GM11168 (cell line): ENCODE data around the gene DDX51.
"Not testable (repeated sequence)": the region's sequence is repeated elsewhere in the genome, so short reads cannot be mapped to it uniquely, and the experiment has no call there.

ENCODE experiments used
- in situ Hi-C: fragments of 300-500 bp; cut with MboI; formaldehyde crosslinking; loops from one replicate; pipeline ENCODE4 v1.12.0; 2022; ENCODE audit warnings: low sequenced_read_pairs; ENCODE audit not compliant: unreplicated experiment

Gene DDX51

DNA sequence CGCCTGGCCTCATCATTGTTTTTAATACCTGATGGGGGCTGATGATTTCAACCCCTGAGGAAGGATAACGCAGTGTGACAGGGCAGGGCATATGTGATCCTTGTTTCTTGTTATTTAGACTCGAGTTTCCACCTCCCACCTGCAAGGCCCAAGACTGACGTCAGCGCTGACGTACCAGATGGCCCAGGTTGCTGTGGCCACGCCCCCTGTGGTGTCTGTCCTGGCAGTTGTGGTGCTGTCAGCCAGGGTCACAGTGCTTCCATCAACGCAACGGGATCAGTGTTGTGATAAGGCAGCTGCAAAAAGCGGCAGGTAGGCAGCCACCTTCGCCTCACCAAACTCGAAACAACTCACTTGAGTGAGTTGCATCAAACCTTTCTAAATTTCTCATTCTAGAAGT, 18.4 kb downstream of the DDX51 start:
- in situ Hi-C loops: no loop called here

DNA sequence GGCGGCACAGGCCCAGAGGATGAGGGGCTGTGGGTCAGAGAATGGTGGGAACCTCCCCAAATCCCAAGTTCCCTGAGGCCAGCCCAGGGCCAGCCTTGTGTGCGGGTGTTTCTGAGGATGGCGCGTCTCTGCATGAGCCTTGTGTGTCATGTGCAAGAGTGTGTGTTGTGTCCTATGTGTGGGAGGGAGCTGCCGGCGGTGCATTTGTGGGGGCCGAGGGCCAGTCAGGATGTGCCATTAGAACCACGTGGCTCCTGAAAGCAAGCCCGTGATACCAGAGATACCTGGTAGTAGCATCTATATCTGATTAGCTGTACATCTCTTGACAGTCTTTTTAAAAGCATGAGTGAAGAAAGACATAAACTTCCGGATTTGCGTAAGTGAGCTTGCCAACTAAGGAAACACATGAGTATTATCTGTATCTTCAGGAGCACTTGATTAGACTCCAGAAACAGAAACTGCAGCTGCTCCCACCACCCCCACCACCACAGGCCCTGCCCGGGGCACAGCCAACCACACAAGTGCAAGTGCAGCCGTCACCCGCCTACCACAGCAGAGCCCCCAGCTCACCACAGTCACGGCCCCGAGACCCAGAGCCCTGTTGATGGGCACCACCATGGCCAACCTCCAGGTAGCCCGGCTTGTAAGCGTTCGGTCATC, 19.2 kb downstream of the DDX51 start:
- in situ Hi-C loops: no loop called here

DNA sequence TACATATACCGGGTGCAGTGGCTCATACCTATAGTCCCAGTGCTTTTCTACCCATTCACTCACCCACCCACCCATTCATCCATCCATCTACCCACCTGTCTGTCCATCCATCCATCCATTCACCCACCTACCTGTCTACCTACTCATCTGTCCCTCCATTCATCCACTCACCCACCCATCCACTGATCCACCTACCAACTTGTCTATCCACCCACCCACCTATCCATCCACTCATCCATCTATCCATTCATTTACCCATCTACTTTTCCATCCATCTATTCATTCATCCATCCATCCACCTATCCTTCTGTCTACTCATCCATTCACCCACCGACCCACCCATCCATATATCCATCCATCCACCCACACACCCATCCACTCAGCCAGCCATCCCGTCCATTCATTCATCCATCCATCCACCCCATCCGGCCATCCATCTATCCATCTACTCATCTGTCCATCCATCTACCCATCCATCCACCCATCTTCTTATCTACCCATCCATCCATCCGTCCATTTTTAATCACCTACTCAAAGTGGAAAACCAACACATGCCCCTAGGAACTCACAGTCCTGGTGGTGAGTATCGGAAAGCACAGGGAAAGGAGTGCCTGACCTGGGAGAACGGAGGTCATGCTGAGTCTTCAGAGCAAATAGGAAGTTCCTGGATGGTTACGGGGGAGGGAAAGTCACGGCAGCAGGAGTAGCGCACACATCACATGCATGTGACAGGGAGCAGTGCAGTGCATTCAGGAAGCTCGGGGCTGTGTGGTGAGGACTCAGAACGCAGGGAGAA, 20.0 kb downstream of the DDX51 start:
- in situ Hi-C loops: no loop called here

DNA sequence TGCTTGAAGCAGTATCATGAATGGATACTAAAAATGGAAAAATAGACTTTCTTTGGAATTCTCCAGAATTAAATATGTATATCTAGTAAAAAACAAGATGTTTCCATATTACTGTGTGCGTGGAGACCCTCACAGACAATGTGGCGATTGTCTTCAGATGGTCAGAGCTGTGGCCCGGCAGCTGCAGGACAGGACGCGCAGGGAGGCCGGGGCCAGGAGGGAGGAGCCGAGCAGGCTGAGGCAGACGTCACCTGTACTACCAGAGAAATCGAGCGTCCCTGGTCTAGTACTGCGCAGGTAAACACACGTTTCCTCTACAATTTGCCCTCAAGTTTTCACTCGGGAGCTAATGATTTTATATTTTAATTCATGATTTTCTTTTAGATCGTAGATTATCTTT, 22.8 kb downstream of the DDX51 start:
- in situ Hi-C loops: no loop called here

DNA sequence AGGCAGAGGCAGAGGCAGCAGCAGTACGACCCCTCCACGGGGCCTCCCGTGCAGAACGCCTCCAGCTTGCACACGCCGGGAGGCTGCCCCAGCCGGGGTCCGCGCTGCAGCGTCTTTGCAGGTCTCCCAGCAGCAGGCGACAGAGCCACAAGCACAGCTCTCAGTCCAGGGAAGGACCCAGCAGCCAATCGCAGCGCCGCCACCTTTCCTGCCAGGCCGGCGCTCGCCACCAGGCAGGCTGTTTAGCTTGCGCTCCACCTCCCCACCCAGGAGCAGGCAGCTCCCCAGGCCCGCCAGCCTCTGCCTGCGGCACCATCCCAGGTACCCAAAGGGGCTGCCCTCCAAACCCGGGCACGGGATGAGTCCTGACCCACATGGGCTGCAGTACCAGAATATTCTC, 25.2 kb downstream of the DDX51 start:
- in situ Hi-C loops: no loop called here

DNA sequence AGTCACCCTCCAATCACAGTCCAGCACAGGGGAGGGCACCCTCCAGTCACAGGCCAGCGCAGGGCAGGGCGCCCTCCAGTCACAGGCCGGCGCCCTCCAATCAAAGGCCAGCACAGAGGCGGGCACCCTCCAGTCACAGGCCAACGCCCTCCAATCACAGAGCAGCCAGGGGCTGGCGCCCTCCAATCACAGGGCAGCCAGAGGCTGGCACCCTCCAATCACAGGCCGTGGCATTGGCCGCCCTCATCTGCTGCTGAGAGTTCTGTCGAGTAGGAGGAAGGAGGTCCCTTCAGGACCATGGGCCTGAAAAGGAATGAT, 26.6 kb downstream of the DDX51 start:
- in situ Hi-C loops: no loop called here

DNA sequence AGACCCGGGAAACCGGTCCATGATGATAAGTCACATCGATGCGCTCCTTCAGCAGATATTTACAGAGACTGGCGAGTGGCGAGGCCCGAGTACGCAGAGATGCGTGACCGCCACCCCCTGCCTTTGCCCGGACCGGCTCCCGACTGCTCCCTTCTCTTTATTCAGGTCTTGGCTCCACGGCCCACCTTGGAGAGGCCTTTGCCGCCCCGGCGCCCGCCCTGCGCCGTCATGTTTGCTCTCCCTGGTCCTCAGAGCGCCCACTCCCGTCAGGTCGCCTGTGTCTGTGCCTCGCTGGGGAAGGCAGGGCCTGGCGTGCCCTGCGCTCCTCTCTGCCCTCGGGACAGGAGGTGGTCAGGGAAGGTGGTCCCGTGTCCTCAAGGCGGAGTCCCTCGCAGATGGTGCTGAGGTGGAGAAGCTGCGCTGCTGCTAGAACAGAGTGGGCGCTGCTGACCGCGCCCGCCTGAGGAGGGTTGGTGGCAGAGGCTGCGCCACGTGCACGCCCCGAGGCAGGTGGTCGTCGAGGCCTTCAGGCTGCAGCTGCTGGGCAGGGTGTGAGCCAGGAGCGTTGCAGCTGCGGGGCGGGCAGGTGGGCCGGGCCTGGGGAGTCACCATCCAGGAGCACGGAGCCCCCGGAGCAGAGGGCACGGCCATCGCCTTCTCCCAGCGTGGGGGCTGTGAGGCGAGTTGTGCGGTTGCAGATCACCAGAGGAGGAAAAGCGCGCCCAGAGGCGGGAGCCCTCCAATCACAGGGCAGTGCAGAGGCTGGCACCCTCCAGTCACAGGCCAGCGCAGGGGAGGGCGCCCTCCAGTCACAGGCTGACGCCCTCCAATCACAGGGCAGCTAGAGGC, 27.2 kb downstream of the DDX51 start:
- in situ Hi-C loops: no loop called here

DNA sequence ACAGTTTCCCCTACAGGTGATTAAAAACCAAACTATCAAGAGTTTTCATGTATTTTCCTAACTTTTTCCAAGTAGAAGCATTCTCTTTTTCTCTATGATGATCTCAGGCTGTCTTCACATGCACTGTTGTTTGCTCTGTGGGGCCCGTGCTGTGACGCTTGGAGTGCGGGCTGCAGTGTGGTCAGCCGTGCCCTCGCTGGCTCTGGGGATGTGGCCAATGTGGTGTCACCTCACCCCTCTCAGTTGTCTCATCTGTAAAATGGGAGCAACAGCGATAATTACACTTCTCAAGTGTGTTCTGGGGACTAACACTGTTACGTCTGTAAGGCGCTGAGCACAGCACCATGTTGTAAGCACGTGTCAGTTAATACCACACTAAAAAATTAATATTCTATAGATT, 28.6 kb downstream of the DDX51 start:
- in situ Hi-C loops: no loop called here

DNA sequence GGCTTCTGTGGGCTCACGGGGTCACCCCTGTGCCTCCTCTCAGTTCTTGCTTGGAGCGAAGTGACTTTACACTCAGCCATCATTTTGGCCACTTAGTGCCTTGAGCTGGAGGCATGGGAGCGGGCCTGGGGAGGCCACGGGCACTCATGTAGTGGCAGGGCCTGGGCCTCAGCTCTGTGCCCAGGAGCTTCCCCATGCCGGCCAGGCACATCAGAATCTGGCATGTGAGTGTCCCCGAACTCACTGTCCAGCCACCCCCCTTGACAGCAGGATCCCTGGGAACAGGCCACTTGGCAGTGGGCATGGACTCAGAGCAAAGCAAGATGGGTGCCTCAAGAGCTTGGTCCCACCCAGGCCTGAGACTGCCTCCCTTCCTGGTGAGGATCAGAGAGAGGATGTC, 29.5 kb downstream of the DDX51 start:
- in situ Hi-C loops: no loop called here

DNA sequence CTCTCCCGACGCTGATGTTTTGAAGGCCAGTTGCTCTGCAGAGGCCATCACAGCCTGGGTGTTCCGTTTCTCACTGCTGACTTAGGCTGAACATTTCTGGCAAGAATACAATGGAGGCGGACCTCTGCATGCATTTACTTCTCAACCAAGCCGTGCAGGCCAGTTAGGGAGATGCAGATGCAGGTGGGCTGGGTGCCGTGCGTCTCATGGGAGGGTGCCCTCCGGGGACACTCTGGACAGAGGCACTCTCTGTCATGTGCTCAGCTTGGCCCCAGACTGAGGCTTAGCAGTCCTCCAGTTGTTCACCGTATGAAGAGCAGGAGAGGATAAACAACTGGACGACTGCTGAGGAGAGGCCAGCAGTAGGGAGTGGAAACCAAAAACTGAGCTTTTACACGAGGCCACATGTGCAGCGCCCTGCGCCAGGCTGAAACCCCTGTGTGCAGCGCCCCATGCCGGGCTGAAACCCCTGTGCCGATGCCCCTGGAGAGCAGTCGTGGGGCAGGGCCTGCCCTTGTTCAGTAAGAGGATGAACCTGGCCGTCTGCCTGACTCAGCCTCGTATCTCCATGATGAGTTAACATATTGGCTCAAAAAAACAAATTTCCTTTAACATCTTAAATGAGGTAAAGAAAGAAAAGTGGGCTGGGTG, 32.3 kb downstream of the DDX51 start:
- in situ Hi-C loops: no loop called here

DNA sequence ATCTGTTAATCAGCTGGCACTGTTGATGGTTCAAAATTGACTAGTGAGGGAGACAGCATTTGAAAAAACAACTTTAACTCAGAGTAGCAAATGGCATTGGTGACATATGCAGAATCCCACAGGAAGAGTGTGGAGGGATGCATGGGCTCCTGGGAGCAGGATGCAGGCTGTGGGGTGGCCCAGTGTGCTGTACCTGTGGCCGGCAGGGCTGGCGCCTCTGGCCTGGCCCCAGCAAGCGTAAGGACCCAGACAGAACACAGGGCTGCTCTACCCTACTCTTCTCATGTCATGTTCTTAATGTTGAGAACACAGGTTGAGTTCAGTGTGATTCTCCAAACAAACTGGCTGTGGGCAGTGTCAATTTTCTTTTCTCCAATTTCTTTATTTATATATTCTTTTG, 33.4 kb downstream of the DDX51 start:
- in situ Hi-C loops: no loop called here

DNA sequence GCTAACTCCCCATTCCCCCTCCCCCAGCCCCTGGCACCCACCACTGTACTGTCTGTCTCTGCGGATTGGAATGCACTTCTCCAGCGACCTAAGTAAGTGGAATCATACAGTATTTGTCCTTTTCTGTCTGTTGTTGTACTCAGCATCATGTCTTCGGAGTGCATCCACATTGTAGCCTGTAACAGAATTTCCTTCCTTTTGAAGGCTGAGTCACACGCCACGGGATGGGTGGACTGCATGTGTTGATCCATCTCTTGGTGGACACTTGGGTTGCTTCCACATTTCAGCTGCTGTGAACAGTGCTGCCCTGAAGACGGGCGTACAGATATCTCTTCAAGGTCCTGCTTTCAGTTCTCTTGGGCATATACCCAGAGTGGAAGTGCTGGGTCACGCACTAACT, 34.4 kb downstream of the DDX51 start:
- in situ Hi-C loops: no loop called here

DNA sequence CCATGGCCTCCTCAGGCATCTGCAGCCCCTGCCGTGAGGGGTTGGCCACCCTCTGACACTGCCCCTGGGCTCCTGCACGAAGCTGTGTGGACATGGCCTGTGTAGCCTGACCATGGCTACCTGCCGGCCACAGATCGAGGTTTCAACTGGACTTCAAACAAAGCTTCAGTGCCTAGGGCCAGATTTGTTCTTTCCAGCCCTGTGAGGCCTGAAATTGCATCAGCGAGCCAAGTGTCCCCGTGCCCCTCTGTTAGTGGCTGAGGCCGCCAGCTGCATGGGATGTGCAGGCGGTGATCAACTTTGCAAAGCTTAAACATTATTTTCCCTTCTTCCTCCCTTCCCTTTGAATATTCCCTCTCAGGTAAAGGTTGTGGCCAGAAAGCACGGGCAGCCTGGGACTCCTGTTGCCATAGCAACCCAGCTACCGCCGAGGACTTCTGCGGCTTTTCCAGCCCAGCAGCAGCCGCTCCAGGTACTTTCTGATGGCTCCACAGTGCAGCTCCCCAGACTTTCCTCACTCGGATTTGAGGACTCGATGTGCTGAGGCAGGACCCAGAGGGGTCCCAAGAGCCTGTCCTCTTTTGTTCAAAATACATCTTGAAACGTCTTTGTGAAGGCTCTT, 35.8 kb downstream of the DDX51 start:
- in situ Hi-C loops: no loop called here

DNA sequence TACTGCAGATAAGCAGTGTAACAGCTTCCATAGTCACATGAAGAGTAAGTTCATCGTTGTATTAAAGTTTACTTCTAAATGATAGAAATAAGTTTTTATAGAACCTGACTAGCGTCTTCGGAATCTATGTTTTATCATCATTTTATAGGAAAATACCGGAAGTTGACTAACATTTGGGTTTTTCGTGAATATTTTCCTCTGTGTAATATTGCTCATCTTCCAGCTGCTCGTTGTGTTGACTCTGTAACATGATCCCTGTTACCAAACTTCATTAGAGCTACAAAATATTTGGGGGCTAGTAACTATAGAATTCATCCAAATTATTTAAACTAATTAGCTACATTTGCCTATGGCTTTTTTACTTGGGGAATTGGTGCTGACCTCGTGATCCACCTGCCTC, 37.2 kb downstream of the DDX51 start:
- in situ Hi-C loops: no loop called here

DNA sequence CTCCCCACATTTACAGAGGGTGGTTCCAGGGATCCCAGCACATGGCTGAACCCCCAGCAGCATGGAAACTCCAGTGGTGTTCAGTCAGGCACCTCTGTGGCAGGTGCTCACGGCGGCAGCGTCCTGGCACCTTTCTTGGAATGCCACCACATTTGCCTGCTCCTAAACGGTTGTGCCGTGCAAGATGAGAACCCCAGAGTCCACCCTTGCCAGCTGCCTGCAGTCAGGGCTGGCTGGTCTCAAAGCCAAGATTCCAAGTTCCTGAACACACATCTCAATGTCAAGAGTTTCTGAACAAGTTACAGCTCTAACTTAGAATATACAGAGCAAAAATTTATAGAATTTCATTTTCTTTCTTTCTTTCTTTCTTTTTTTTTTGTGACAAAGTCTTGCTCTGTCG, 38.7 kb downstream of the DDX51 start:
- in situ Hi-C loops: no loop called here

DNA sequence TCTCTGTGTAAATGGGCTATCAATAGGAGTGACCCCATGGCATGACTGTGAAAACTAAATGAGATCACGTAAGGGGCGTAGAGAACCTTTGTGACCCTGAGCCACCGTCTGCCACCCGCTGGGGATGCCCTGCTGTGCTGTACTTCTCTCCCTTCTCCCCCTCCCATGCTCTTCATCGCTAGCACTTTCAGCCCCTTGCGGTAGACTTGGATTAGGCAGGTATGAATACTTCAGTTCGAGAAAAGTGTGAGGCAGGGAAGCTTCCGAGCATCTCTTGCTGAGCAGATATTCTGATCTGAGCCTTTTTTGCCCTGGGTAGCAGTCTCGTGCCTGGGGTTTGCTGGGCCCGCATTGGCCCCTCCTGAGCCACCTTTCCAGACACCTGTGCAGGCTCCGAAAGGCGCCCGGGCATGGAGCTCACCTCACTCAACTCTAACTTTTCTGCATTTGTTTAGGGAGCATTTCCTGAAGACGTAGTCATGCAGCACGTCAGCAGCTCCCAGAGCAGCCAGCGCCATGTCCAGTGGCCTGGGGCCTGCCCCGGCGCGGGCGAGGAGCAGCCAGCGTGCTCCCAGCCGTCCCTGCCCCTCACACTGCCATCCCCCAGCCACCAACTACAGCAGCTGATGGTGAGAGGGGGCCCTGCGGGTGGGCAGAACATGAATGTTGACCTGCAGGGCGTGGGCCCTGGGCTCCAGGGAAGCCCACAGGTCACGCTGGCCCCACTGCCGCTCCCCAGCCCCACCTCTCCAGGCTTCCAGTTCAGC, 40.4 kb downstream of the DDX51 start:
- in situ Hi-C loops: no loop called here

DNA sequence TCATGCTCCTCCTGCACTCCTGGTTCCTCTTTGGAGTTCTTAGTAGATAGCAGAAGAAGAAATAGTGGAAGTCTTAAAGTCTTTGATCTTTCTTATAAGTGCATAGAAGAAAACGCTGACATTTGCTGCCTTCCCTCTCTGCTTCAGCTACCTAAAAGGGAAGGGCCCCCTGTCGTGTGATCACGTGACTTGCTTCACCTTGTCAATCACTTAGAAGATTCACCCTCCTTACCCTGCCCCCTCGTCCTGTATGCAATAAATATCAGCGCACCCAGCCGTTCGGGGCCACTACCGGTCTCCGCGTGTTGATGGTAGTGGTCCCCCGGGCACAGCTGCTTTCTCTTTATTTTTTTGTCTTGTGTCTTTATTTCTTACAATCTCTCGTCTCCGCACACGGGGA, 41.0 kb downstream of the DDX51 start:
- in situ Hi-C loops: not testable (repeated sequence)

DNA sequence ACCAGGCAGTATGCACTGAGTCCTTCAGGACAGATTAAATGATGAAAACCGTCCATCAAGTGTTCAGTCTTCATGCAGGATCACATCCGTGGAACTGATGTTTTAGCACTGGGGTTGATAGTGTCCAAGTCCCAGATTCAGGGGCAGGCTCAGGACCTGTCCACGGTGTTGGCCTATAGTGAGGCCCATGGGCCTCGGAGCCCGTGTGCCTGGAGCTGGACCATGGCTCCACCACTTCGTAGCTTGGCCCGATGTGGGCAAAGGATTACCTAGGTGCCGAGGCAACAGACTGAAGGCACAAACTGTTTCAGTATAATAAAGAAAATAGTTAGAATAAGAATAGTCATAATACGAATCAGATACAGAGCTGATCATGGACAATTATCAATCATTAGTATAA, 41.8 kb downstream of the DDX51 start:
- in situ Hi-C loops: no loop called here

DNA sequence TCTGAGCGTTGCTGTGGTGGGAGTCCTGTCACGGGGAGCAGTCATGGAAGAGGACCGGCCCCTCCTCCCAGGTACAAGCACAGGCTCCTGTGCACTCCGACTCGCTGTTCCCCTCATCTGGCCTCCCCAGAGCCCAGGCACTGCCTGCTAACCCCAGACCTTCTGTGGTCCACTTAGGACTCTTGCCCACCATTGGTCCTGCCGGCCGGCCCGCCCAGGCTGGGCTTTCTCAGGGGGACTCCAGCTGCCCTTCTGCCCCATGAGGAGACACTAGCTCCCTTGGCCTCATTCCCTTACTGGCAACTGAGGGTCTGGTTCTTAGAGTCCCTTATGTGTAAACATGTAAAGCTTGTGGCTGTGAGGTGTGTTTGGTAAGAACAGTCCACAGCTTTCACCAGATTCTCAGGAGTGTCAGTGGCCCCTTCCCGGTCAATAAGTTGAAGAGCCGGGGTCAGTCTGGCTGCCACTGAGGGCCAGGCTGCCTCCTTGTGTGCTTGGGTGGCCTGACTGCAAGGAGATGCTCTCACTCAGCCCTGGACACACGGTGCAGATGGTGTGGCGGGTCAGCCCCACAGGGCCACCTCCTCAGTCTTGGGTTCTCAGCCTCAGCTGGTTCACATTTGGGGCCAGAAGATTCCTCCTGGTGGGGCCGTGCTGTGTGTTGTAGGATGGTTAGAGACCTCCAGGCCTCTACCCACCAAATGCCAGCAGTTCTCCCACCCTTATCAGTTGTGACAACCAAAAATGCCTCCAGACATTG, 43.6 kb downstream of the DDX51 start:
- in situ Hi-C loops: no loop called here
